Muscle layer of duodenum (tissue), 2 donors: ENCODE measurements around the gene FHAD1.

ENCODE experiments used
- H3K27ac ChIP-seq: one replicate; pipeline ENCODE4 v1.7.0; 2013; ENCODE audit warnings: mild to moderate bottlenecking, low read length
- H3K27me3 ChIP-seq: one replicate; pipeline ENCODE4 v1.7.0; 2013; ENCODE audit warnings: low read depth, mild to moderate bottlenecking, control low read depth, low read length
- H3K36me3 ChIP-seq, 2 donors: one replicate each; pipeline ENCODE4 v1.7.0; 2013; ENCODE audit warnings: low read length in 2 of 2, control low read depth in 1 of 2, mild to moderate bottlenecking in 1 of 2; ENCODE audit not compliant: insufficient read depth in 2 of 2, control insufficient read depth in 1 of 2
- H3K4me1 ChIP-seq, 2 donors: one replicate each; pipeline ENCODE4 v1.7.0; 2013; ENCODE audit warnings: low read length in 2 of 2, mild to moderate bottlenecking in 2 of 2, control low read depth in 1 of 2, moderate library complexity in 1 of 2; ENCODE audit not compliant: insufficient read depth in 2 of 2, control insufficient read depth in 1 of 2
- H3K4me3 ChIP-seq, 2 donors: one replicate each; pipeline ENCODE4 v1.7.0; 2013; ENCODE audit warnings: low read length in 2 of 2, low read depth in 1 of 2, mild to moderate bottlenecking in 1 of 2
- H3K9me3 ChIP-seq, 2 donors: one replicate each; pipeline ENCODE4 v1.7.0; 2013; ENCODE audit warnings: low read length in 2 of 2, control low read depth in 1 of 2, mild to moderate bottlenecking in 1 of 2; ENCODE audit not compliant: control insufficient read depth in 1 of 2
- donor health status: healthy.

Gene FHAD1

DNA sequence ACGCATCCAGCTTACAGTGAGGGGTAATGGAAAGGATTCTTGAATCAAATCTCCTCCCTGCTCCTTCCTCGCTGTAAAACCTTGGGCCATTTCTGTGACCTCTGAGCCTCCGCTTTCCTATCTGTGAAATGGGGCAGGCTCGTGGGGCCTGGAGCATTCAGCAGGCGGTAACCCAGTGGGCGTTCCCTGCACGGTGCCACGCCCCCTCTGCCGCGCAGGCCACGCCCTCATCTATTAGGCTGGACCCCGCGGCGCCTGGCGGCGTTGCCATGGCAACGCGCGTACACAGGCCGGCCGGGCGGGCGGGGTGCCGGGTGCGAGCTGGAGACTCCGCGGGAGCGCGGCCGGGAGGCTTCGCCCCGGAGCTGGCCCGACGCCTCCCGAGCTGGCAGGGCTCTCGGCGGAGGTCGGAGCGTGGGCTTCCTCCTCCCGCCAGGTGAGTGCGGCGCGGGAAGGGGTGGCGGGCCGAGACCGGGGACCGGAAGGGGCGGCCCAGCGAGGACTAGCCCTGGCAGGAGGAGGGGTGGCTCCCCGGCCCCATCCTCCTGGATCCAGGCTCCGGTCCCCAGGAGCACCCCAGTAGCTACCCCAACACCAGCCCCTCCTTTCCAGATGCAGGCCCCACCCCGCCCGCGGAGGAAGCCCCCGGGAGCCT, at the start of gene FHAD1:
TSS of gene FHAD1 (plus strand) at position 264 of the 655 bp plus-strand sequence. CDS start 4,562 bp downstream, outside the sequence.
- no peaks in the 10 kb centered on the region for H3K27me3 ChIP-seq
- no peaks in the 10 kb centered on the region for H3K36me3 ChIP-seq
- H3K4me3 ChIP-seq = peak within 1 kb of the TSS; percentile 23 to 61
- no peaks in the 10 kb centered on the region for H3K9me3 ChIP-seq
- H3K4me1 ChIP-seq = peaks cover 0 to 39% of the 10 kb centered on the region in 2 donors
- peak within 1 kb of the TSS; percentile 54 for H3K27ac ChIP-seq

DNA sequence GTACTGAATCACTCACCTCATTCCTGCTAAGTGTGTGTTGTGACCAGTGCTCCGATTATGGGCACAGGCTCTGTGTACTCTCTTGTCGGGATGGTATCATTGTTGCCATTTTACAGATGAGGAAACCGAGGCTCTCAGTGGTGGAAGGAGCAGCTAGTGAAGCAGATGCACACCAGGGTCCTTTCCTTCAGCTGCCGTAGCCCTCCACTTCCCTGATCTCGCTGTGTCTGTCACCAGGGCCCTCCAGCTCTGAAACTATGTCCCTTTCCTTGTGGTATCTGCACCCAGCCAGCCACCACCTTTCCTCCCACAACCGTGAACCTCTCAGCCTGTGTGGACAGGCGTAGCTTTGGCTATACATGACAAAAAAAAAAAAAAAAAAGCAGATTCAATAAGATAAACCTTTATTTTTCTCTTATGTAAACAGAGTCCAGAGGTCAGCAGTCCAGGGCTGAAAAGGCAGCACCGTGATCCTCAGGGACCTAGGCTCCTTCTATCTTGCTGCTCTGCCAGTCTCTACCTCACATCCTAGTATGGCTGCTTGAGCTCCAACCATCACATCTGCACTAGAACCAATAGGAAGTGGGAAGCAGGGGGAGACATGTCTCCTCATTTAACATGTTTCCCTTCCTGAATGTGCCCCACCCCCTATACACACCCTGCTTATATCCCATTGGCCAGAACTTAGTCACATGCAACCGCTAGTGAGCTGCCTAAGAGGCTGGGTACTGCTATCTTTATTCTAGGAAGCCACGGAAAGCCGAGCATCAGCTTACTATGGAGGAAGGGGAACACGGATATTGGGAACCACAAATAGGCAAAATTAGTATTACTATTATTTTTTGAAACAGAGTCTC, 49.2 kb upstream of the FHAD1 start:
- H3K27ac ChIP-seq = no peak overlapping the region

DNA sequence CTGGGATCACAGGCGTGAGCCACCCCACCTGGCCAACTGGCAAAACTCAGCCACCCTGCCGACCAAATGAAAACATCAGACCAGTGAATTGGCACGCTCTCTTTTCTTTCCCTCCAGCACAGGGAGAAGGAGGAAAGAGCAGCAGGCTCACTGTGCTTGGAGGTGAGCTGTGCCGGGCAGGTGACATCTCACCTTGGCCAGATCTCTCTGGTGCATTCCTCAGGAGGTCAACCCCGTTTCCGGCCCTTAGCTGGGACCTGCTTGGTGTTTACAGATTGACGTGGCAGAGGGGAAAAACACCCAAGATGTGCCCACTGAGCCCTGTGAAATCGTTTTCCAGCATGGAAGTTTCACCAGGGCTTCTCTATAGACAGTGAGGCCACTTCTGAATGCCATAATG, 48.3 kb upstream of the FHAD1 start:
- no peak overlapping the region for H3K27ac ChIP-seq
- no peaks in the 10 kb centered on the region for H3K36me3 ChIP-seq
- H3K9me3 ChIP-seq = no peaks in the 10 kb centered on the region
- H3K4me3 ChIP-seq = no peak overlapping the region
- H3K27me3 ChIP-seq = no peaks in the 10 kb centered on the region
- H3K4me1 ChIP-seq = peaks cover 0 to 16% of the 10 kb centered on the region in 2 donors

More for the DNA sequence above, 49.2 kb upstream of the FHAD1 start:
- no peak overlapping the region for H3K4me3 ChIP-seq
- no peaks in the 10 kb centered on the region for H3K27me3 ChIP-seq
- H3K9me3 ChIP-seq = no peaks in the 10 kb centered on the region
- no peaks in the 10 kb centered on the region for H3K36me3 ChIP-seq
- H3K4me1 ChIP-seq = peaks cover 0 to 16% of the 10 kb centered on the region in 2 donors

DNA sequence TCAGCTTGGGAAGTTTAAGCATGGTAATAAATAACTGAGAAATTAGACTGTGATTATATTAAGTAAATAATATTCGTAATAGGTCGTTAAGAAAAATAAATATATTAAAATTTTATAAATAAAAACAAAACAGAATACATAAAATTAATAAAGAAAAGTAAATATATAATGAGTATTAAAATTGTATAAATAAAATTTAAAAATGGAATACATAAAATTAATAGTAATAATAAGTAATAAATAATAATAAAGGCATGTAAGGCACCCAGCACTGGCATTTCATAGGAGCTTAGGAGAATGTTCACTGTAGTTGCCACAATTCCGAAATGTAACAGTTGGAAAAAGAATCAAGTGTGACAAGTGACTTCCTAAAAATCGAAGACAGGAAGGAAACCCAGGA, 45.8 kb upstream of the FHAD1 start:
- peaks cover 0 to 23% of the 10 kb centered on the region in 2 donors for H3K4me1 ChIP-seq
- no peaks in the 10 kb centered on the region for H3K27me3 ChIP-seq
- H3K27ac ChIP-seq = peak overlapping the region; percentile 59
- no peaks in the 10 kb centered on the region for H3K36me3 ChIP-seq
- no peaks in the 10 kb centered on the region for H3K9me3 ChIP-seq
- H3K4me3 ChIP-seq = no peak overlapping the region

DNA sequence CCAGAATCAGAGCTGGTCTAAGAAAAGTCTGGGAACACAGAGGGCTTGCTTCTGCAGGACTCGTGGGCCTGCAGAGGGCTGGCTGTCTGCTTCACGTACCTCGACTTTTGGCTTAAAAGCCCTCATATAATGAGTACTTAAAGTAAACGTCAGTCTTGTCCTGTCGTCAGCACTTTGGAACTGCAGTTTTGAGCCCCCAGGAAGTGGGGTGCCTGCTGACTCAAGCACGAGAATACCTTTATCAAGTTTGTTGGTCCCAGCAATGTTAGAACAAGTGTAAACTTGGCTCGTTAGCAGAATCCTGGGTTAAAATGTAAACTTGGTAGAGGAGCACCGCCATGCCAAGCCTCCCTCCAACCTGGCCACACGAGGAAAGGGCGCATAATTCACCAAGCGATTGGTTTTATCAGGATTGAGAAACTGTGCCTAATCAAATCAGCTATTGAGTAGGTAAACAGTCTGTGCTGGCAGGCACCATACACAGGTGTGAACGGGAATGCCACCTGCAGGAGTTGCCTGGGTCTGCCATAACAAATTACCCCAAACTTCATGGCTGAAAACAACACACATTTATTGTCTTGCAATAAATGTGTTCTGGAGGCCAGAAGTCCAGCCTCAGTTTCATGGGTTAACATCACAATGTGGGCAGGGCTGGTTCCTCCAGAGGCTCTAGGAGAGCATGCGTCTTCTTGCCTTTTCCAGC, 45.0 kb upstream of the FHAD1 start:
- H3K27me3 ChIP-seq = no peaks in the 10 kb centered on the region
- H3K4me1 ChIP-seq = peaks cover 0 to 31% of the 10 kb centered on the region in 2 donors
- no peaks in the 10 kb centered on the region for H3K36me3 ChIP-seq
- peak overlapping the region; percentile 35 for H3K27ac ChIP-seq
- H3K4me3 ChIP-seq = no peak overlapping the region
- H3K9me3 ChIP-seq = no peaks in the 10 kb centered on the region

DNA sequence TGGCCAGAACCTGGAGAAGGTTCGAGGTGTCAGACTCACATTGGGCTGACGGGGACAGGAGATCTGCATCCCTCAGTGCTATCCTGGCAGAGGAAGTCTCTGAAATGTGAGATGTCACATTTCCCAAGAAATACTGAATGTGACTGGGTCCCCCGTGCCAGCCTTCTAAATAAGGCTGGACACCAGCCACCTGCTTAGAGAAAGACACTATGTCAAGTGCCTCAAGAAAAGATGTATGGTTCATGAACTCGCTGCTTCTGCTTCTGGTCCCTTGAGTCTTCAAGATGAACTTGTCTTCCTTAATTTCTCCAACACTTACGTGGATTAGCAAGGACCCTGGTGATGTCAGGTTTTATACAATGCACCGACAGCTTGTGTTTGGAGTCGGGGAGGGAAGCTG, 42.1 kb upstream of the FHAD1 start:
- Histone ChIP-seq H3K36me3 (no peaks in the 10 kb centered on the region), H3K27me3 (no peaks in the 10 kb centered on the region), H3K4me3 (no peak overlapping the region), H3K27ac (no peak overlapping the region), H3K4me1 (peaks cover 0 to 37% of the 10 kb centered on the region in 2 donors), H3K9me3 (no peaks in the 10 kb centered on the region)

DNA sequence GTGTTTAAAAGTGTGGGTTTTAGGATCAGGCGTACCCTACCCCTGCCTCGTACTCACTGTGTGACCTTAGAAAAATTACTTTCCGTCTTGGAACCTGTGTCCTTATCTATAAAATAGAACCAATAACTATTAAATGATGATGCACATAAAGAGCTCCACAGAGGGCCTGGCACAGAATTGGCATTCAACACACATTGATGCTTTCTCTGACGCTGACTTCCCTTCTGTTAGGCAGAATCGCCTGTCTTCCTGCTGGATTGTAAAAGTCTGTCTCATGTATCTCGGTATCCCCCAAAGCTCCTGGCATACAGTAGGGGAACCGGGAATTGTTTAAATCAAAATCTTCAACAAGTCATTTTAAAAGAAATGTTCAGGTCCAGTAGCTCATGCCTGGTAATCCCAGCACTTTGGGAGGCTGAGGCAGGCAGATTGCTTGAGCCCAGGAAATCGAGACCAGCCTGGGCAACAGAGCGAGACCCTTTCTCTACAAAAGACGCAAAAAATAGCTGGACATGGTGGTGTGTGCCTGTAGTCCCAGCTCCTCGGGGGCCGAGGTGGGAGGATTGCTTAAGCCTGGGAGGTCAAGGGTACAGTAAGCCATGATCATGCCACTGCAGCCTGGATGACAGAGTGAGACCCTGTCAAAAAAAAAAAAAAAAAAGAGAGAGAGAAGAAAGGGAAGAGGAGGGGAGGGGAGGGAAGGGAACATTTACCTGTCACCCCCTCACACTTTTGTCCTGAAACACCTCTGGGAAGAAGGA, 41.3 kb upstream of the FHAD1 start:
- Histone ChIP-seq H3K9me3 (no peaks in the 10 kb centered on the region), H3K4me1 (peaks cover 0 to 36% of the 10 kb centered on the region in 2 donors), H3K4me3 (no peak overlapping the region), H3K36me3 (no peaks in the 10 kb centered on the region), H3K27ac (no peak overlapping the region), H3K27me3 (no peaks in the 10 kb centered on the region)

DNA sequence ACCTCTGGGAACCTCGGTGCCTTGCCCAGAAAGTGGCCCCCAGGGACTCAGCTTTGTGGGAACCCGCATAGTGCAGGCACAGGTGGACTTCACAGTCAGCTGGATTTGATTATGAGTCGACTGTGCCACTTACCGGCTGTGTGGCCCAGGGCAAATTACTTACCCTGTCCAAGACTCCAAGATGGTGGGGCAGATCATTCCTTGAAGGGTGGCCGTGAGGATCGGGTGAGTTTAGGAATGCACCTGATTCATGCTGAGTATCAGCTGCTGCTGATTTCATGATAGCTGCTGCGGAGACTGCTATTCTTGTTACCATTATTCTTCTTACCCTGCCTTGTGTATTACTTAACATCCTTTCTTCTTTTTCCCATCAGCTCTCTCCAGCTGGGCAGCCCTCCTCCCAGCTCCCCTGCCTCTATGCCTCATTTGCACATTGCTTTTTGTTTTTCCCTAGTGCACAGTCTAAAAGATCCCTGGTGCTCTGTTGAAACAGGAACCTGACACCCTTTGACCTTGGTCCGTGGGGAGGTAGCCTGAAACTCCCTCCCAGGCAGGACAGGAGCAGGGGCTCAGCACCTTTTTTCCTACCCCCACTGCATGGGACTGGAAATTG, 40.5 kb upstream of the FHAD1 start:
- Histone ChIP-seq H3K4me3 (no peak overlapping the region), H3K9me3 (no peaks in the 10 kb centered on the region), H3K36me3 (no peaks in the 10 kb centered on the region), H3K27me3 (no peaks in the 10 kb centered on the region), H3K27ac (no peak overlapping the region), H3K4me1 (peaks cover 0 to 35% of the 10 kb centered on the region in 2 donors)

DNA sequence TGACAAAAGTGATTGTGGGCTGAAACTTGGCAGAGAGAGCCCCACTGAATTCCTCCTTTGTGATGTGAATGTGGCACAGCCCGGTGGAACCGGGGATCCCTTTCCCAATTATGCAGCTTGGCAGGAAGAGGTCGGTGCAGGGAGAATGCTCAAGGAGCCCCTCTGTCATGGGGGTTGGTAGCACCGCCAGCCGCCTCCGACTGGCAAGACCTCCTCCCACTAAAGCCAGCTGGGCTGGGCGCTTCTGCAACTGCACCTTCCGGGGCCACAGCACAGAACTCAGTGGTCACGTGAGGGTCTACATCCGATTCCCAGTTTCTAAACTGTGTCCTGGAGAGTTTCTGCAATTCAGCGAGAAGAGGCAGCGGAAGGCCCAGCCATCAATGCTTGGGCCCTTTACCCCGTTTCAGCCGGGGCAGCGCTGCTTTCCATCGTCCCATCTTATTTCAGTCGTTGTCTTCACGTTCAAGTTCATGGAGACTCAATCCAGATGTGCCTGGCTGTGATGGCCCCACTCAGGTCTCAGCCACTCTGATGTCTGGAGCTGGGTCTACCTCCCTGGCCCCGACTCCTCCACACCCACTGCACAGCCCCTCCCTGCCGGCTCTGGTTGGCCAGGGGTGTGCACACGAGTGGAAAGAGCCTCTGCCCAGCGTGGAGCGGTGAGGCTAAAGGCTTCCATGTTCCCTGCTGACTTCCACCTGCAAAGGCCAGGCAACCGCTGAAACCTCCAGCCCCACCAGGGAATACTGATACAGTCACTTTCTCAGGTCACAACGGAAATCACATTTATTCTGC, 39.8 kb upstream of the FHAD1 start:
- no peaks in the 10 kb centered on the region for H3K27me3 ChIP-seq
- H3K9me3 ChIP-seq = no peaks in the 10 kb centered on the region
- H3K27ac ChIP-seq = no peak overlapping the region
- no peak overlapping the region for H3K4me3 ChIP-seq
- H3K36me3 ChIP-seq = no peaks in the 10 kb centered on the region
- H3K4me1 ChIP-seq = peaks cover 0 to 30% of the 10 kb centered on the region in 2 donors

DNA sequence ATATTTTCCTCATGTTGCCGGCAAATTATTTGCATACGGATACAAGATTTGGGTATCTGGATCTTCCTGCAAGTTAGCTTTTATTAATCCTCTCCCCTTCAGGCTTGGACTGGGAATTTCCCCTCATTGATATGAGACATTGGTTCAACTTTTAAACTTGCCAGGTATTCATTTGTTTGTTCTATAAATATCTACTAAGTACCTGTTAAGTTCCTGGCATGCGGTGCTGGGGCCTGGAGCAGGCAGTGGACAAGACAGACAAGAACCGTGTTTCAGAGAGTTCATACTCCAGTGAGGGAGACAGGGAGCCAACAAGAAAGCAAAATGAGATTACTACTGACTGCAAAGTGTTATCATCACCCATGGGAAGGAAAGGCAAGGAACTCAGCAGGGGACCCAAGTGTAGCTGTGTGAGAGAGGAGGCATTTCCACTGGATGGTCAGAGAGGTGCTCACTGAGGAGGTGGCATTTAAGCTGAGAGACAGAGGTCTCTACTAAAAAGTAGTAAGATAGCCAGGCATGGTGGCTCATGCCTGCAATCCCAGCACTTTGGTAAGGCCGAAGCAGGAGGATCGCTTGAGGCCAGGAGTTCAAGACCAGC, 39.1 kb upstream of the FHAD1 start:
- Histone ChIP-seq H3K4me3 (no peak overlapping the region), H3K4me1 (peaks cover 0 to 37% of the 10 kb centered on the region in 2 donors), H3K36me3 (no peaks in the 10 kb centered on the region), H3K27ac (no peak overlapping the region), H3K27me3 (no peaks in the 10 kb centered on the region), H3K9me3 (no peaks in the 10 kb centered on the region)
